SK-N-MC (cell line): Measurements from ENCODE around the gene PLOD2.
"Not testable (repeated sequence)": the region's sequence is repeated elsewhere in the genome, so short reads cannot be mapped to it uniquely, and the experiment has no call there.

Experiments used
- DNase-seq: peaks from one replicate; pipeline ENCODE4 v3.0.0-alpha.2; 2011; ENCODE audit warnings: low read depth, low spot score
- H3K27ac ChIP-seq: fragments of 200-600 bp; sonication (generic); 2 replicates; pipeline ENCODE4 v1.5.1; 2016; ENCODE audit warnings: mixed run types
- H3K36me3 ChIP-seq: fragments of 200-600 bp; sonication (generic); 2 replicates; pipeline ENCODE4 v1.6.1; 2017; ENCODE audit warnings: antibody characterized with exemption, low read length, mixed read lengths; ENCODE audit not compliant: insufficient read depth
- H3K4me3 ChIP-seq: fragments of 200-600 bp; sonication (generic); 2 replicates; pipeline ENCODE4 v1.5.1; 2016
- H3K9ac ChIP-seq: fragments of 200-600 bp; sonication (generic); 2 replicates; pipeline ENCODE4 v1.8.0; 2017; ENCODE audit warnings: mixed run types, mixed read lengths; ENCODE audit not compliant: insufficient read length
- H3K9me3 ChIP-seq: fragments of 200-600 bp; sonication (generic); 2 replicates; pipeline ENCODE4 v1.6.1; 2017; ENCODE audit warnings: low read depth, mild to moderate bottlenecking, antibody characterized with exemption, low read length, moderate library complexity, mixed read lengths
- EZH2 ChIP-seq: fragments of 200-600 bp; sonication (generic); IDR thresholded peaks from one replicate; pipeline ENCODE4 v1.6.1; 2017; ENCODE audit warnings: antibody characterized with exemption
- FOXP2 ChIP-seq: optimal IDR thresholded peaks from 2 replicates; pipeline ENCODE3; 2011; ENCODE audit warnings: mild to moderate bottlenecking, moderate library complexity; ENCODE audit not compliant: insufficient read depth; ENCODE audit errors: extremely low read length, control extremely low read depth
- POLR2AphosphoS5 ChIP-seq: IDR thresholded peaks from 2 replicates; pipeline ENCODE4 v1.6.1; 2012; ENCODE audit warnings: mild to moderate bottlenecking, low read depth, low read length, borderline replicate concordance

Gene PLOD2

GRCh38 chr3:146128179-146128578, 32.8 kb downstream of the PLOD2 start:
- Histone ChIP-seq H3K4me3 (no peak overlapping the region), H3K36me3 (peaks cover 30% of the 10 kb centered on the region), H3K9me3 (0 out of 2 replicates have a peak, but pooled peaks cover 3% of the 10 kb centered on the region), H3K9ac (no peak overlapping the region), H3K27ac (no peak overlapping the region)
- DNase-seq = no peak
- no peak for TF ChIP-seq FOXP2
- TF ChIP-seq EZH2 = no peak
- no peak for TF ChIP-seq POLR2AphosphoS5

DNA sequence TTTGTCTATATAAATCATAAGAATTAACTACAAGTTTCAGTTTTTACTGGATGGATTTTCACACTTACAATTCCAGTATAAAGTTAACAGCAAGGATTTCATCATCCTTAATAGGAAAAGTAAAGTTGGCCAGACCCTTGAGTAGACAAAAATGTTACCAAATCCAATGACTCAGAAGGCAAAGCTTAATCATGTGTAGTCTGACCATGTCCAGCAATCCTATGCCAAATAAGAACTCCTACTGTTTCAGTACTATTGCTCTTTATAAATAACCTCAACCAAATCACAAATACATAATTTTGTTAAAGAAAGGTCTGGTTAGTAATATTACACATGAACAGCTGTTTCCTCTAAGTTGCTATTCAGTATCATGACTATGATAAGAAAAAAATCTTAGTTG, 35.0 kb downstream of the PLOD2 start:
- peak overlapping the region; percentile 40; the same call in 1 of the 2 replicates for H3K27ac ChIP-seq
- 0 out of 2 replicates have a peak, but pooled peaks cover 3% of the 10 kb centered on the region for H3K9me3 ChIP-seq
- no peak overlapping the region for H3K9ac ChIP-seq
- TF ChIP-seq FOXP2 (no peak), EZH2 (no peak), POLR2AphosphoS5 (no peak)
- no peak overlapping the region for H3K4me3 ChIP-seq
- peaks cover 31% of the 10 kb centered on the region for H3K36me3 ChIP-seq
- no peak for DNase-seq

DNA sequence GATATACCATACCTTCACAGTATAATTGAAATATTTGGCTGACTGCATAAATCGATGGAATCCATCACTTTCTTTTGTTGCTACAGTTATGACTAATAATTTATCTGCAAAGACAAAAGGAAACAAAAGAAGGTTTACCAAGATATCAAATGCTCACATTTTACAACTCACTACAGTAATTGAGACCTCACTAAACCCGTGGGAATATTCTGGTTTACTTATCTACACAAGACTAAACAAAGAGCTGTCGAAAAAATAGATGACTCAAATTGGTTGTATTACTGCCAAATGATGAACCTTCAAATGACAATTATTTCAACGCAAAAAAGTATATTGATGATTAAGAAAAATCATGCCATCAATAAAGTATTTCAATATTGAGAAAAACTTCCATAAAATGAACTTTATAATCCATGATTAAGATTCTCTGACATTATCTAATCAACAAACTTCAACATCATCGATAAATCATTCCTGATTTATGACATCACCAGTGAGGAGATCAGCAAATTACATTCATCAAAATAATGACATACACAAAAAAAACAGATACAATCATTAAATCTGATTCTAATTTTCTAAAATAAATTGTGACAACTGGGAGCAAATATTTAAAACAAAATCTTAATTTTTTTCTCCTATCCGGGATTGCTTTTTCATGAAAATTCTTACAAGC, 36.7 kb downstream of the PLOD2 start:
- TF ChIP-seq POLR2AphosphoS5 = no peak
- no peak for TF ChIP-seq FOXP2
- TF ChIP-seq EZH2 = no peak
- H3K27ac ChIP-seq = no peak overlapping the region
- 0 out of 2 replicates have a peak, but pooled peaks cover 3% of the 10 kb centered on the region for H3K9me3 ChIP-seq
- no peak overlapping the region for H3K4me3 ChIP-seq
- peaks cover 29% of the 10 kb centered on the region for H3K36me3 ChIP-seq
- H3K9ac ChIP-seq = no peak overlapping the region
- DNase-seq = no peak

DNA sequence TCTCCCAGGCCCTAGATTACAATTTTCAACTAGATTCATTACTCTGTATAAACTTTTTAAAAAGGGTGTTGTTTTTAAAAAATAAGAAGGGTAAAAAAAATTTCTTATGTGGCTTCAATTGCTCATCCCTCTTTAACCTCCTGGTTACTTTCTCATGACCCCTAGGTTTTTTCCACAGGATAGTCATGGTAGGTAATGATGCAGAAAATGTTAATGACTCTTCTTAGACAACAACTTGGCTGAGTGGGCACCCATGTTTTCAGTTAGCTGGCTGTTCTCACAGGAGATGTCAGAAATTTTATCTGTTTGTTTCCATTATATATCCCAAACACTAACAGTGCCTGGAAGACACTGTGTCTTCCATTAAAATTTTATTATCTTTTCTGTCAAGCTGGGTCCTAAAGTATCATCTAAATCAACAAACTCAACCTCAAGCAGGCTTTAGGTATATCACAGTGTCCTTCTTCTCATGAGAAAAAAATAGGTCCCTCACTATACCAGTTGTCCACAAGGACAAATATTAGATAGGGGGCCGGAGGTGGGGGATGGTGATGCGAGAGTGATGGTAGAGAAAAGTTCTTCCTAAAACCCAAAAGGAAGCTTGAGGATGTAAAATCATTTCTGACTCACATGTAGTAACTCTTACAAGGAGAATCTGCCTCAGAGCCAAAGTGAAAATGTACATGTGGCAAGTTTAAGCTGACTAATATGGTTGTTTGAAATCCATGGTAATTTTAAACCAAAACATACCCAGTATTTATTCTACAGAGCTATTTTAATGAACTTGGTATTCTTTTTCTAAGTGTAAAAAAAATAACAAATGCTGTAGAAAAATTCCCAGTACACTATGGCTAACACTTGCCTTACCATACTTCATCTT, 43.3 kb downstream of the PLOD2 start:
- no peaks in the 10 kb centered on the region for H3K9me3 ChIP-seq
- no peak overlapping the region for H3K27ac ChIP-seq
- H3K4me3 ChIP-seq = no peak overlapping the region
- no peak for DNase-seq
- peaks cover 38% of the 10 kb centered on the region for H3K36me3 ChIP-seq
- no peak overlapping the region for H3K9ac ChIP-seq
- no peak for TF ChIP-seq FOXP2

DNA sequence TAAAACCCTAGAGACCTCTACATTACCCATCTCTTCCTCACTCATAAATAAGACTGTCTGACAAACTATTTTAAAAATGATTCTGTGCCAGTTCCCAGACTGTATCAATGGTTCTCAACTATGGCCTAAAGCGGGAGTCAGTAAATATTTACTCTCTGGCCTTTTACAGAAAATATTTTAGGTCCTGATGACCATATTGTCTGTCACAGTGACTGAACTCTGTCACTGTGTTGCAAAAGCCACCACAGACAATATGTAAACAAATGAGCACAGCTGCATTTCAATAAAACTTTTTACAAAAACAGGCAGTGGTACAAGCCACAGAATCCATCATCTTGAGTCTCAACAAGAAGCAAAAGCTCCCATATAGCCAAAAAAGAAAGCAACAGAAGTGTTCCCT, 45.4 kb downstream of the PLOD2 start:
- Histone ChIP-seq H3K9ac (no peak overlapping the region), H3K4me3 (no peak overlapping the region), H3K27ac (no peak overlapping the region), H3K9me3 (no peaks in the 10 kb centered on the region), H3K36me3 (peaks cover 26% of the 10 kb centered on the region)
- TF ChIP-seq EZH2 = no peak
- no peak for TF ChIP-seq POLR2AphosphoS5
- no peak for TF ChIP-seq FOXP2
- DNase-seq = no peak

GRCh38 chr3:146113804-146114203, 47.2 kb downstream of the PLOD2 start:
- not testable (repeated sequence) for H3K27ac ChIP-seq, H3K4me3 ChIP-seq, DNase-seq, H3K9ac ChIP-seq, H3K9me3 ChIP-seq
- H3K36me3 ChIP-seq = peaks cover 27% of the 10 kb centered on the region

DNA sequence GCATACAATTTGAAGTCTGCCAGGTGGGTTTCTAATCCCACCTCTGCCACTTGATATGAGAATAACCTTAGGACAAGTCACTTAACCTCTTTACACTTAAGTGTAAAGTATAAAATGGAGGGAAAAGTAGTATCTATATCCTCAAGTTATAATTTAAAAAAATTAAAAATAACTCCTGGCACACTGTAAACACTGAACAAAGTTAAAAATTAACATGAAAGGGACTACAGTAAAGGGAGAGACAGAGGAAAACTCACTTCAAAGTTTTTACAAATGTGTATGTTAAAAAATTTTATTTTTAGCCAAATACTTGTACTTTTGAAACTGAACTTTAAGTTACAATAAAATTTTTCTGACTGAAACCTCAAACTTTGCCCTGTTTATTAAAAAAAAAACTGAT, 49.6 kb downstream of the PLOD2 start:
- Histone ChIP-seq H3K4me3 (no peak overlapping the region), H3K27ac (no peak overlapping the region), H3K36me3 (peaks cover 18% of the 10 kb centered on the region), H3K9me3 (no peaks in the 10 kb centered on the region), H3K9ac (no peak overlapping the region)
- no peak for DNase-seq
- TF ChIP-seq EZH2 (no peak), POLR2AphosphoS5 (no peak), FOXP2 (no peak)

- Histone ChIP-seq H3K9ac (no peak overlapping the region), H3K36me3 (peaks cover 13% of the 10 kb centered on the region), H3K4me3 (no peak overlapping the region), H3K27ac (no peak overlapping the region), H3K9me3 (no peaks in the 10 kb centered on the region)
- DNase-seq = no peak
- TF ChIP-seq EZH2 = no peak
- no peak for TF ChIP-seq FOXP2
- no peak for TF ChIP-seq POLR2AphosphoS5
Observed at GRCh38 chr3:146110161-146110560, 50.8 kb downstream of the PLOD2 start.
